ENCODE results near the gene SMC3.

DNA sequence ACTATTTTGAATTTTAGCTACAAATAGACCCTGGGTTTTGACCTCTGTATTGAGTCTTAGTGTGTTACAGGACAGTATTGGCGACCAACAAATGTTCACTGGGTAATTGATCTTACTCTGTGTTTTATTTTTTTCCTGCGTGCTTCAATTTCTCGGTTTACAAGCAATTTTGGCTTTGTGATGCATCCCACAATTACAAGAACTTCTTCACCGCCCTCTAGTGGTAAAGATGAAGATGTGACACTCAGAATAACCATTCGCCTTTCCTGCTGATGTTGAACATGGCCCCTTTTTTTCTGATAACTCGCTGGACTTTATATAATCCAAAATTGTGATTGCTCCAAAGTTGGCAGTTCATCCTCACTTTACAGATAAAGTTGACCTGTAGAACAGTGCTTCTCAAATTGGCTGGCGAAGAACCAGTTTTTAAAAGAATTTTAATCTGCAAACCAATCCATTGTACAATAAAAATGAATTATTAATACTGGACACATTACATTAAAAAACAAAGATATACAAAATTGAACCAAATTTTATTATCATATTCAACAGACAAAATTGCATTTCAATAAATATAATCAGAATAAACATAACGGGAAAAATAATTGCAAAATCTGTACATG lies 20.2 kb upstream of the SMC3 start:
- TF ChIP-seq, protein P1, sequence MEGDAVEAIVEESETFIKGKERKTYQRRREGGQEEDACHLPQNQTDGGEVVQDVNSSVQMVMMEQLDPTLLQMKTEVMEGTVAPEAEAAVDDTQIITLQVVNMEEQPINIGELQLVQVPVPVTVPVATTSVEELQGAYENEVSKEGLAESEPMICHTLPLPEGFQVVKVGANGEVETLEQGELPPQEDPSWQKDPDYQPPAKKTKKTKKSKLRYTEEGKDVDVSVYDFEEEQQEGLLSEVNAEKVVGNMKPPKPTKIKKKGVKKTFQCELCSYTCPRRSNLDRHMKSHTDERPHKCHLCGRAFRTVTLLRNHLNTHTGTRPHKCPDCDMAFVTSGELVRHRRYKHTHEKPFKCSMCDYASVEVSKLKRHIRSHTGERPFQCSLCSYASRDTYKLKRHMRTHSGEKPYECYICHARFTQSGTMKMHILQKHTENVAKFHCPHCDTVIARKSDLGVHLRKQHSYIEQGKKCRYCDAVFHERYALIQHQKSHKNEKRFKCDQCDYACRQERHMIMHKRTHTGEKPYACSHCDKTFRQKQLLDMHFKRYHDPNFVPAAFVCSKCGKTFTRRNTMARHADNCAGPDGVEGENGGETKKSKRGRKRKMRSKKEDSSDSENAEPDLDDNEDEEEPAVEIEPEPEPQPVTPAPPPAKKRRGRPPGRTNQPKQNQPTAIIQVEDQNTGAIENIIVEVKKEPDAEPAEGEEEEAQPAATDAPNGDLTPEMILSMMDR (IDR thresholded peaks at IDR 0.05), result peak; percentile 79 to 90 (median 87)
- no peak for TF ChIP-seq POLR2A (IDR thresholded peaks at IDR 0.05)
